GM18508 (cell line): ENCODE measurements around the gene PSPN.

Experiments
- ATAC-seq: cut with Tn5 transposase; IDR thresholded peaks from one replicate; pipeline ENCODE4 v1.9.1; 2021; ENCODE audit warnings: moderate number of reproducible peaks; ENCODE audit not compliant: insufficient read depth, unreplicated experiment

The PSPN gene

DNA sequence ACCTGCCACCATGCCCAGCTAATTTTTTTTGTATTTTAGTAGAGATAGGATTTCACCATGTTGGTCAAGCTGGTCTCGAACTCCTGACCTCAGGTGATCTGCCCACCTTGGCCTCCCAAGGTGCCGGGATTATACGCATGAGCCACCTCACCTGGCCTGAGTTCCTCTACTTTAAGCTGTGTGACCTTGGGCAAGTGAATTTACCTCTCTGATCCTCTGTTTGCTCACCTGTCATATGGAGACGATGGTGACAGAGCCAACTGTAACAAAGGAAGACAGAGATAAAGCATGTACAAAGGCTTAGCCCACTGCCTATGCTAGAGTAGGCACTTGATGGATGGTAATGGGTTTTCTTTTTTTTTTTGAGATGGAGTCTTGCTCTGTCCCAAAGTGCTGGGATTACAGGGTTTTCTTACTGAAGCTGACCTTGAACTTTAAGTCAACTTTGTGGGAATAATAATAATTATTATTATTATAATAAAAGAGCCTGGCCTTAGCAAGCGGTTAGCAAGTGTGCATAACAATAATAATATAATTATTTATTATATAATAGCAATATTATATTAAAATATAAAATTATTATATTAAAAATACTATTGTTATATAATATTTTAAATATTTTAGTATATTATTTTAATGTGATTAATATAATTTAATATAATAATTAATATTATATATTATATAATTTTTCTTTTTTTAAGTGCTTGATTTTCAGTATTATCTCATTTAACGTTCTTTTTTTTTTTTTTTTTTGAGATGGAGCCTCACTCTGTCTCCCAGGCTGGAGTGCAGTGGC is 41.0 kb downstream of the PSPN start:
- no peak for ATAC-seq

DNA sequence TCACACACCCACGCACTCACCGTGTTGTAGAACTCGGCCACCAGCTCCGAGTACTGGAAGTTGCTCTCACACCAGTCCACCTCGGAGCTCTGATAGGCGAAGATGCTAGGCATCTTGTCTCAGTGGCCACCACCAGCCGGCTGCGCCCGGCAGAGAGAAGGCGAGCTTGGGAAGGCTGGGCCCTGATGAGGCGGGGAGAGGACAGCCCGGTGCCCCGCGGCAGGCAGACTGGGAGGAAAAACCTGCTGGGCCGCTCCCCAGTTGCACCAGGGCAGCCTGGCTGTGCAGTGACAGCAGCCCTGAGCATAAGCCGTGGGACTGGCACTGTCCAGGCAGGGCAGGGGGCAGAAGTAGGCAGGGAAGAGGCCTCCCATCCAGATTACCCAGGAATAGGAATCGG is 42.3 kb downstream of the PSPN start, which contains the start of gene ACER1:
Gene ACER1, minus strand, starts transcription at position 174 of the 400 bp plus-strand sequence. Its CDS starts 61 bp downstream, at position 113.
- ATAC-seq = no peak

DNA sequence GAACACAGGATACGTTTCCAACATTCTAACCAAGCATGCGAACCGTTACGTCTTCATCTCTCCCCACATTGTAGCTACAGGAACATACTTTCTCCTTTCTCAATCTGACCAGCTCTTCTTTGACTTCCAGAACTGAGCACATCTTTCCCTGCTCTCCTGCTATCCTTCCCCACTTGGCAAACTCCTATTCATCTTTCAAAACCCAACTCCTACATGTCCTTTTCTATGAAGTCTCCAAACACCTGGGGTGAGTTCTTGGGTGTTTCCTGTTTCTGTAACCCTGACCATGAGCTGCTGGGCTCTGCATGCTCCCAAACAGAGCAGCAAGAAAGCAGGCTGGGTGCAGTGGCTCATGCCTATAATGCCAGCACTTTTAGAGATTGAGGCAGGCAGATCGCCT is 48.9 kb downstream of the PSPN start:
- ATAC-seq = no peak

DNA sequence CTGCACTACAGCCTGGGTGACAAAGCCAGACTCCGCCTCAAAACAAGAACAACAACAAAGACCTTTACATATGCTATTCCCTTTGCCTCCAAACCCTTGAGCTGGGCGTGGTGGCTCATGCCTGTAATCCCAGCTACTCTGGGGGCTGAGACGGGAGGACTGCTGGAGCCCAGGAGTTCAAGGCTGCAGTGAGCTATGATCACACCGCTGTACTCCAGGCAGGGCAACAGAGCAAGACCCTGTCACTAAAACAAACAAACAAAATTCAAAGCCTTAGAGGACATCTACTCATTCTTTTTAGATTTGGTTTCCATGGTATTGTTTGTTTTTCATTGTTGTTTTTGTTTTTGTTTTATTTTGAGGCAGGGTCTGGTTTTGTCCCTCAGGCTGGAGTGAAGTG is 50.1 kb downstream of the PSPN start:
- ATAC-seq = no peak
